Putamen (tissue), 1 donor: ENCODE data around the gene ZKSCAN3.
"Not testable (repeated sequence)": the region's sequence is repeated elsewhere in the genome, so short reads cannot be mapped to it uniquely, and the experiment has no call there.

ENCODE experiments used
- DNase-seq: peaks from one replicate; pipeline ENCODE4 v3.0.0-alpha.2; 2016; ENCODE audit warnings: low spot score

Gene ZKSCAN3

DNA sequence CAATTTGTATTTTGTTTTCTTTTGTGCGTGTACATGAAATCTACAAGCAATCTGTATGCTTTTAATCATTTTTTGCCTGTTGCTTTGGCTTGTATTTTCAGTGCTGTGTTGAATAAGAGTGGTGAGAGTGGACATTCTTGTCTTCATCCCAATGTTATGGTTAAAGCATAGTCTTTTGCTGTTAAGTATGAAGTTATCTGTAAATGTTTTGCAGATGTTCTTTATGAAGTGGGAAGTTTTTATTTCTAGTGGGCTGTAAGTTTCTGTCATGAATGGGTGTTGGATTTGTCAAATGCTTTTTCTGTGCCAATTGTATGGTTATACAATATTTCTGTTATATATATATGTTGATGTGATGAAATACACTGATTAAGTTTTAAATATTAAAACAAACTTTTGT is 24.2 kb downstream of the ZKSCAN3 start:
- DNase-seq, result no peak

- no peak for DNase-seq
Measured at GRCh38 chr6:28377879-28378278, 28.1 kb downstream of the ZKSCAN3 start.

DNA sequence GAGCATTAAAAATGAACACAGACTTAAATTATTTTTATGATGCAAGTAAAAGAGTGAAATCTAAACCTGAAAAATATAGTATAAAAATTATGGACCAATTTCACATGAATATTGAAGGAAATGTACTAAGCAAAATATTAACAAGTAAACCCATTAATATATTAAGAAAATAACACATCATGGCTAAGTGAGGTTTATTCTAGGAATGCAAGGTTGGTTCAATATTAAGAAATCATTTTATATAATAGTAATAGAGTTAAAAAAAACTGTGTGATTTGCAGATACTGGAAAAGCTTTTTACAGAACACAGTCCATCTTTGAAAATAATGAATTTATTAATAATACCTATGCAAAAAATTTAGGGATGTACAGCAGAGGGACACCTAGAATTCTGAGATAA is 28.9 kb downstream of the ZKSCAN3 start:
- no peak for DNase-seq

DNA sequence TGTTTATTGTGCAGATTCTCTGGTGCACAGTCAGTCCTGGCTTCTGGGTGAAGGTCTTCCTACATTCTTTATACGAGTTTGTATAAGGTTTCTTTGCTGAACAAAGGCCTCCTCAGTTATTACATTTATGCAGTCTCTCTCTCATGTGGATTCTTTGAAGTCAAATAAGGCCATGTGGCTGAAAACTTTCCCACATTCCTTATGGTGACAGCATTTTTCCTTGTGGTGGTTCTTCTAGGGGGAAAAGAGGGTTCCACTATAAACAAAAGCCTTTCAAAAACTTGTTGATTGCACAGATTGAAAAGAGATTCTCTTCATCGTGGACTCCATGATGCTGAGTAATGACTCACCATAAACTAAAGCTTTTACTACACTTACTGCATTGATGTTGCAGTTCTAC is 30.6 kb downstream of the ZKSCAN3 start:
- no peak for DNase-seq

DNA sequence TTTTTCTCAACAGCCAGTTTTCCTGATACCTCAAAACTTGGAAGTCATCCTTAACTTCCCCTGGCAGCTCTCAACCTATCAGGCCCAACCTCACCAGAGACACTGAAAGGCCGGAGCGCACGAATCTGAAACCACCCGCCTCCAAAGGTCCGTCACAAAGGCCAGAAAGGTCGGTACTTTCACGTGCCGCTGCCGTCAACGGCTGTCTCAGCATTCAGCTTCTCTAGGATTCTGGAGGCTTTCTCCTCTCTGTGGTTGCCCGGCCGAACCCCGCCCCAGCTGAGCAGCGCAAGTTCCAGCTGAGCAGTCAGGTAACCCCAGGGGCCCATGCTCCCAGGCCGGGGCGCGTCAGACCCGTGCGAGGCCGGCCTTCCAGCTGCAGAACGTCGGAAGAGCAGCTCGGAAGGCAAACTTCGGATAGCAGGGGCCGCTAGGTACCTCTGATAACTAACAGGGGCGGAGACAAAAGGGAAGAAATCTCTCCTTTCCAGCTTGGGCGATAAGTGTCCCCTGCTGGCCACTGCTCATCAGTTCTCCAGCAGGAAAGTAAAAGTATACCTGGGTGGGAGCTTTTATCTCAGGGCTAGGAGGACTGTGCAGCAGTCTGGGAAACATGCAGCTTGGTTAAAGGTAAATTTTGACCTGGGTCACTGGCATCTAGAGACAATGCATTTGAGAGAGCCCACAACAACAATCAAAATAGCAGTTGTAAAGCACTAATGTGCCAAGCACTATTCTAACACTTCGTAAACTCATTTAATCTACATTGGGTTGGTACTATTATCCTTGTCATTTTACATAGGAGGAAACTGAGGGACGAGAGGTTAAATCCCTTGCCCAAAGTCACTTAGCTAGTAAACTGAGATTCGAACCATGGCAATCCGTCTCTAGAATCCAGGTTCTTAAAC is 33.7 kb downstream of the ZKSCAN3 start:
- peak; percentile 28 for DNase-seq

DNA sequence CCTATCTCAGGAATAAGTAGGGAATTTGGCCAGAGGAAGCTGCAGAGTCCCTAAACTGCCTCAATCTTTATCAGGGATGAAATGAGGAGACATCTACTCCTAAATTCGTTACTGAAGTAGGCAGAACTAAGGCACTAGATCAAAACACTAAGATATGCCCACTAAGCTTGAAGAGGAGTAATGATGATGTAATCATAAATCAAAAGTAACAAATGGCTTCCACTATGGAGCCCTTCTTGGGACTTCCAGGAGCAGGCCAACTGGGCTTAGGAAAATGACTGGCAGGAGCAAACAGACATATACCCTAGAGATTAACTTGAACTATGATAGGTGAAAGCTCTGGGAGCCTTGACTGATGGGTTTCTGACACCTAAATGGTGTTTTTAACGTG is 34.4 kb downstream of the ZKSCAN3 start:
- no peak for DNase-seq

- no peak for DNase-seq
Measured at GRCh38 chr6:28390688-28391087, 40.9 kb downstream of the ZKSCAN3 start.

DNA sequence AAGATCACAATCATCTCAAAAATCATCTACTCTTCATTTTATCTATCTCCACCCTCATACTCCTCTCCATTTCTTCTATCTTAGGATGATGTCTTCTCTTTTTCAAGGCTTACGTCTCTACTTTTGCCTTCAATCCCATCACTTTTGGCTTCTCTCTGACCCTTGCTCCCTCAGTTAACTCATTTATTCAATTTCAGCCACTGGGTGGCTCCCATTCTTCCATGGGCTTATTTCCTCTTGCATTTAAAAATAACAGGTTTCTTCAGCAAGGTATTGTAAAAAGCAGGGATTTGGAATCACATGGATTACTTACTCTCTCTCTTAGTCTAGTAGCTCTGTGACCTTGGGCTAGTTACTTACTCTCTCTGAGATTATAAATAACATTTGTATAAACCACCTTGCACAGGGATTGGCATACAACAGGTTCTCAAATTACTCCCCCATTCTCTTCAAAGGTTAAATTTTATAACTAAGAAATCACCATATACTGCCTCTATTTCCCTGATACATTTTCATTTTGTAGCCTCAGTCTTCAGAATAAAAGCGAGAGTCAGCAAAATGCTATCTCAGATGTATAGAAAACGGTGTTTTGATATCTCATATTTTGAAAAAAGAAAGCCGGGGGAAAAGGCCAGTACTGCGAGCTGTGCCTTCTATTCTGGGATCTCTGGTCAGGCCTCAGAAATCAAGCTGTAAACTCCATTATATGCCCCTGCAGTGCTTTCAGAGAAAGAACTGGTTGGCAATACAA is 44.3 kb downstream of the ZKSCAN3 start:
- DNase-seq, result no peak

DNA sequence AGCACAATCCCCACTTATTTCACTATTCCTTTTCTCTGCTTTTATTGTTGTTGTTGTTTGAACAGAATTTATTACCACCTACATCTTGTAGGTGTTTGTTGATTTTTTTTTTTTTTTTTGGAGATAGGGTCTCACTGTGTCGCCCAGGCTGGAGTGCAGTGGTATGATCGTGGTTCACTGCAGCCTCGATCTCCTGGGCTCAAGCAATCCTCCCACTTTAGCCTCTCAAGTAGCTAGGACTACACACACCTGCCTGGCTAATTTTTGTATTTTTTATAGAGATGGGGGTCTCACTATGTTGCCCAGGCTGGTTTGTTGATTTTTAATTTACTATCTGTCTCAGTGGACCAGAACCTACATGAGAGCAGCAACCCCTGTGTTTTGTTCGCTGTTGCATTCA is 46.2 kb downstream of the ZKSCAN3 start:
- no peak for DNase-seq

GRCh38 chr6:28399350-28400121 is 49.8 kb downstream of the ZKSCAN3 start, which contains the start of gene ZSCAN12:
Gene ZSCAN12, minus strand, starts transcription at chr6:28399747. Its CDS starts 1,342 bp downstream, at chr6:28398405.
- DNase-seq, result peak; percentile 85

DNA sequence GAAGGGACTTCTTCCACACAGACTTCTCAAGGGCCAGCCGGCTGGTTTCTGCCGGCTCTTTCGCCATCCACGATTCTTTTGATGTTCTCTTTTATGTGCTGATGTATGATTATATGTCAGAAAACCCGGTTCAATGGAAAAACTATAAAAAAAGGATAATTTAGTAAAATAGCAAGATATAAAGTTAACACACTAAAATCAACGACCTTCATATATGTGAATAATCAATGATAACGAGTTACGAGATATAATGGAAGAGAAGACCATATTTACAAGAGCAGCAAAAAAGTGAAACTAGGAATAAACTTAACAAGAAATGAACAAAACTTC is 50.3 kb downstream of the ZKSCAN3 start:
- DNase-seq, result no peak

GRCh38 chr6:28401172-28401571 is 51.4 kb downstream of the ZKSCAN3 start:
- no peak for DNase-seq

GRCh38 chr6:28402197-28402596 is 52.5 kb downstream of the ZKSCAN3 start:
- no peak for DNase-seq

DNA sequence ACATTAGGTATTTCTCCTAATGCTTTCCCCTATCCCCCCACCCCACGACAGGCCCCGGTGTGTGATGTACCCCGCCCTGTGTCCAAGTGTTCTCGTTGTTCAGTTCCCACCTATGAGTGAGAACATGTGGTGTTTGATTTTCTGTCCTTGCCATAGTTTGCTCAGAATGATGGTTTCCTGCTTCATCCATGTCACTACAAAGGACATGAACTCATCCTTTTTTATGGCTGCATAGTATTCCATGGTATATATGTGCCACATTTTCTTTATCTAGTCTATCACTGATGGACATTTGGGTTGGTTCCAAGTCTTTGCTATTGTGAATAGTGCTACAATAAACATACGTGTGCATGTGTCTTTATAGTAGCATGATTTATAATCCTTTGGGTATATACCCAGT is 54.2 kb downstream of the ZKSCAN3 start:
- not testable (repeated sequence) for DNase-seq

GRCh38 chr6:28407401-28407800 is 57.7 kb downstream of the ZKSCAN3 start:
- no peak for DNase-seq

DNA sequence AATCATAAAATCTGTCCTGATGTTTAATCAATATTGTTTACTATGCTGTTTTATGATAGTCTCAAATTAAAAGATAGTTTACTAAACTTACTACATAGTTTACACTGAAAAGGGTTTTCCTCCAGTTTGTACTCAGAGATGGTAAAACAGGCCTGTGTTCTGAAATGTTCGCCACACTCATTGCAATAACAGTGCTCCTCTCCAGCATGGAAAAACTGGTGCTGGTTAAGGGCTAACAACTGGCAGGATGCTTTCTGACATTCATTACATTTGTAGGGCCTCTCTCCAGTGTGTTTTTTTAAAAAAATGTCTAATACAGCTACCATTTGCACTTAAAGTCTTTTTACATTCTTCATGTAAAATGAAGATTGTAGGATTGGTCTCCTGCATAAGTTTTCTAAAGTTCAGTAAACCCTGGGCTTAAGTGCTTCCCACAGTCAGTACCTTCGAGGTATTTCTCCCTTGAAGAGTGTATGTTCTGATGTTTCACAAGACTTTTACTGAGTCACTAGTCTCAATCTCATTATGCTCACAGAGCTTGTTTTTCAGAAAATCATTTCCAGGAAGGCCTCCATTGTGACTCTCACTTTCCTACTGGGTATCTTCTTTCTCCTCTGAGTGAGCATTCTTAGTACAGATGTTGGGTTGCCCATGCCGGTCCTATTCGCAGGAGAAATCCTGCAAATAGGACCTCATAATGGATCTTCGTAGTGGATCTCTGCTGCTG is 58.5 kb downstream of the ZKSCAN3 start:
- no peak for DNase-seq

- no peak for DNase-seq
Measured at GRCh38 chr6:28410767-28411166, 61.0 kb downstream of the ZKSCAN3 start.

- DNase-seq, result no peak
Measured at GRCh38 chr6:28413681-28414080, 63.9 kb downstream of the ZKSCAN3 start.
